Kidney tubule cell (primary cell): ENCODE results near the gene SLC9A3.
A peak's percentile ranks its signal among the peaks of the same experiment; 100 is the strongest.
"Not testable (repeated sequence)": the region's sequence is repeated elsewhere in the genome, so short reads cannot be mapped to it uniquely, and the experiment has no call there.

Experiments used
- DNase-seq: peaks from one replicate; pipeline ENCODE4 v3.0.0-alpha.2; 2018; ENCODE audit warnings: low spot score

Gene SLC9A3

GRCh38 chr5:474840-475661 is 49.2 kb downstream of the SLC9A3 start:
- peak; percentile 23 for DNase-seq

GRCh38 chr5:474232-474839 is 49.9 kb downstream of the SLC9A3 start:
- DNase-seq, result not testable (repeated sequence)

- DNase-seq, result peak; percentile 69
Observed at GRCh38 chr5:473551-474192, 50.6 kb downstream of the SLC9A3 start.

GRCh38 chr5:472656-473550 is 51.3 kb downstream of the SLC9A3 start:
- DNase-seq, result peak; percentile 87

DNA sequence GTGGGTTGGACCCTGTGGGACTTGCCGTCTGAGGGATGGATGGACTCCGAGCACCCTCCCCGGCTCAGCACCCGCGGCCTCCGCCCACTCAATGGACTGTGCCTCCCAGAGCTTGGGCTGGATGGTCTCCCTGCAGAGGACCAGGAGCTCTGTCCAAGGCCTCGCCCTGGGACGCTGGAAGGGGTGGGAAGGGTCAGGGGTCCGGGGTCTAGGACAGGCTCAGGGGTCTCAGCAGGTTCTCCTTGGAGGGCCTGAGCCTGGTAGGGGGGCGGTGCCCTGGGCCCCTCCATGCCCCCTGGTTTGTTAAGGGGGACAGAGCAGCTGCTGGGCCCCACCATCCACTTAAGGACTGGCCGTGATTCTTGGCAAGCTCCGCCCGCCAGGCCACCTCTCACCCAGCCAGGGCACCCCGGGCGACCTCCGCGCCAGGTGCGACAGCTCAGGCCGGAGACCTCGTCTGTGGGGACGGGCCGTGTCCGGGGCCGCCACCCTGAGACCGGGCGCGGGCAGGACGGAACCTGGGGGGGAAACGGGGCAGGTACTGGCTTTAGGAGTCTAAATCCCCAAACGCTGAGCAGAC is 52.1 kb downstream of the SLC9A3 start:
- peak; percentile 22 for DNase-seq

DNA sequence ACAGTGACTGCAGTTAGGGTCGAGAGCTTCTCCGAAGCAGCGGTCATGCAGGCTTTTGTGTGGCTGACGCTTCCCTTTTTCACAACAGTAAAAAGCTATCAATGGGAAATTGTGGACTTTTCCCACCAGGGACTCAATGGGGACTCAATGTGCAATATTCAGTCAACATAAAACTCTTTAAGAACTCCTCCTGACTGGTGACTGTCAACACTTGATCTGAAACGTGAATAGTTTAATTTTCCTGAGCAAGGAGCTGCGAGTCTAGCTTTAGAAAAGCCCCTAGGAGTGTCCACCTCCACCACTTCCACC is 52.5 kb downstream of the SLC9A3 start:
- no peak for DNase-seq

DNA sequence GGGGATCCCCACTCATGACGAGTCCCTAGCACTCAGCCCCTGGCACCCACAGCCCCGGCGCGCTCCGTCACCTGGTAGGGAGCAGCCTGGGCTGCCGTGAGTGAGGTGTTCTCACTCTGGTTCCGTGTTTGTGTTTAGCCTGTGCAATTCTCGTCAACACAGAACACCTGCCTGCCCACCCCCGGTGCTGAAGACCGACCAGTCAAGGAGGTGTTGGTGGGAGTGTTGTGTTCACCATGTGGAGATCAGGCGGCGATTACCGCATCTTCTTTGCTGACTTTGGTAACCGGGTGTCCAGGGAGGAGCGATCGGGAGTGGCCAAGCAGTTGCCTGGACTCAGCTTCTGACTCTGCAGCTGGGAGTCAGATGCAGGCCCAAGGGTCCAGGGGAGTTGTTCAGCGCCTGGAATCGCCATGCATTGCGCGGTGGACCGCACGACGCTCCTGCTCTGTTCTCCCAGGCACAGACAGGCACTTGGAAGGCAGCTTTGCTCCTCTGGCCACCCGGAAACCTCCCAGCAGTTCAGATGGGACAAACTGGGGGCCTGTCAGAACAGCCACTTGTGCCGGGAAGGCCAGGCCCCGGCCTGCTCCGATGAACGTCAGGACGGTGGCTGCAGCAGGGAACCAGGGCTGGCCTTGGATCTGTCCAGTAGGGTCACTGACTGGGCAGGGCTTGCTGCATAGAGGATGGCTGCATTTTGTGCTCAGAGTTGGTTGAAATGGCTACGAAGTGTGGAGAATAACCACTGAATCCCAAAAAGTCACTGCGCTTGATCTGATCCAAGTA is 53.1 kb downstream of the SLC9A3 start:
- no peak for DNase-seq

GRCh38 chr5:469752-470483 is 54.3 kb downstream of the SLC9A3 start:
- no peak for DNase-seq

DNA sequence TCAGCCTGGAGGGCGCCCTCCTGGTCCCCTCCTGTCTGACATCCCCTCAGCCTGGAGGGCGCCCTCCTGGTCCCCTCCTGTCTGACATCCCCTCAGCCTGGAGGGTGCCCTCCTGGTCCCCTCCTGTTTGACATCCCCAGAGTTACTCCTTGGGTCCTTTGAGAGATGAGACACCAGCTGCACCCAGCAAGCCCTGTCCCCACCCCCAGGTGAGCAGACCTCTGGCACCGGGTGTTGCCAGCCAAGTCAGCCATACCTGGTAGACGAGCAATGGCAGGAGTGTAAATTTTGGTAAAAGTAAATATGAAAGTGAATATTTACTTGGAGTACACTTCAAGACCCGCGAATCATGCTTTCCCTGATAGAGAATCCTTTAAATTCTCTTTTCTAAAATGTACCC is 55.8 kb downstream of the SLC9A3 start:
- DNase-seq, result no peak

- DNase-seq, result no peak
Observed at GRCh38 chr5:466661-467310, 57.5 kb downstream of the SLC9A3 start.

GRCh38 chr5:465591-466403 is 58.5 kb downstream of the SLC9A3 start:
- DNase-seq, result no peak

- no peak for DNase-seq
Observed at GRCh38 chr5:464843-465590, 59.2 kb downstream of the SLC9A3 start.

DNA sequence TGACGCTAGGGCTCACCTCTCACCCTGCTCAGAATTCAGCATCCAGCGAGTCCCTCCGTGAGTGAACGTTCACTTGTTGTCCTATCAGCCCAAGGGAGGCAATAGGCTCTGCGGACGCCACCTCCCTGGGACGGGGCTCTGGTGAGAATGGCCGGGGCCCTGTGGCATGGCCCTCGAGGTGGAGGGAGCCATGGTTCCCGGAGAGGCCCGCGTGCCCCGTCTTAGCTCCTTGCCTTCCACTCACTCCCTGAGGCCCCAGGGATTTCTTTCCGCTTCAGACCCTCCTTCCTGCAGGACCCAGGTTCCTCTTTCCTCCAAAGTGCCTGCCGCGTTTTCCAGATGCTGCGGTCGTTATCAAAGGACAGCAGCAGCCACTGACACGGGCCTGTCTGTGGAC is 59.8 kb downstream of the SLC9A3 start:
- DNase-seq, result no peak

GRCh38 chr5:463952-464351 is 60.3 kb downstream of the SLC9A3 start:
- DNase-seq, result no peak

GRCh38 chr5:463301-463700 is 60.9 kb downstream of the SLC9A3 start:
- DNase-seq, result no peak

- no peak for DNase-seq
Observed at GRCh38 chr5:462051-462481, 62.2 kb downstream of the SLC9A3 start.

GRCh38 chr5:460273-460625 is 64.0 kb downstream of the SLC9A3 start:
- no peak for DNase-seq

DNA sequence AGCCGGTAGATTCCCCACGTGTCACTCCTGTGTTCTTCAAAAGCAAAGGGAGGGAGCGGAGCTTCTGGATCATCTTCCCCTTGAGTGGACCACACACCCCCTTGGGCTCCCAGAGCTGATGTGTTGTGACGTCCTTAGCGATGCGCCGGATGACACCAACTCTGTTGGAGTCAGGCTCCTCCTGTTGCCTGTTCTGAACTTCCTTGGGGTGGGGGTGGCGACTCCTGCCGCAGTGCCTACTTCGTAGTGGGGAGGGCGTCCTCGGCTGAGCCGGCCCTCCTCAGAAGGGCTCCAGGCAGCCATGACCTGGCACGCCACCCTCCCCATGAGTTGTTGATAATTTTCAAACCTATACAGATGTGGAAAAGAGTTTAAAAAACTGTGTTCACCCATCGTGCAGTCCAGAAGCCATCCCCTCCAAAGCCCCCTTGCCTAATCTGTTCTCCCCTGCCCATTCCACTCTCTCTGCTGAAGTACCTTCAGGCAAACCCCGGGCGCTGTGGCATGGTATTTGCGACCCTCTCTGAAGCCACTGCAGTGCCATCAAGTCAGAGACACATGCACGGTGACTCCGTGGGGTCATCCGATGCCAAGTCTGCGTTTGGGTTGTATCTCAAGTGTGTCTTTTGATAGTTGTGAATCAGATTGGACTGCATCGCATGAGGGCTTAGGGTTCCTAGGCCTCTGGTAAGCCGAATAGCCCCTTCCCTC is 64.5 kb downstream of the SLC9A3 start:
- DNase-seq, result no peak
